ENCODE measurements around the gene NUP35.
"Not testable (repeated sequence)": the region's sequence is repeated elsewhere in the genome, so short reads cannot be mapped to it uniquely, and the experiment has no call there.

DNA sequence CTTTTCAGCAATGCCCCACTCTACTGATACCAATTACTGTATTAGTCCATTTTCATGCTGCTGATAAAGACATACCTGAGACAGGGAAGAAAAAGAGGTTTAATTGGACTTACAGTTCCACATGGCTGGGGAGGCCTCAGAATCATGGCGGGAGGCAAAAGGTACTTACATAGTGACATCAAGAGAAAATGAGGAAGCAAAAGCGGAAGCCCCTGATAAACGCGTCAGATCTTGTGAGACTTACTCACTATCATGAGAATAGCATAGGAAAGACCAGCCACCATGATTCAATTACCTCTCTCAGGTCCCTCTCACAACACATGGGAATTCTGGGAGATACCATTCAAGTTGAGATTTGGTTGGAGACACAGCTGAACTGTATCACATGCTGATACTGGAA, 30.5 kb downstream of the NUP35 start:
- TF ChIP-seq EP300 (IDR thresholded peaks at IDR 0.05) = not testable (repeated sequence)
- TF ChIP-seq, protein P1, sequence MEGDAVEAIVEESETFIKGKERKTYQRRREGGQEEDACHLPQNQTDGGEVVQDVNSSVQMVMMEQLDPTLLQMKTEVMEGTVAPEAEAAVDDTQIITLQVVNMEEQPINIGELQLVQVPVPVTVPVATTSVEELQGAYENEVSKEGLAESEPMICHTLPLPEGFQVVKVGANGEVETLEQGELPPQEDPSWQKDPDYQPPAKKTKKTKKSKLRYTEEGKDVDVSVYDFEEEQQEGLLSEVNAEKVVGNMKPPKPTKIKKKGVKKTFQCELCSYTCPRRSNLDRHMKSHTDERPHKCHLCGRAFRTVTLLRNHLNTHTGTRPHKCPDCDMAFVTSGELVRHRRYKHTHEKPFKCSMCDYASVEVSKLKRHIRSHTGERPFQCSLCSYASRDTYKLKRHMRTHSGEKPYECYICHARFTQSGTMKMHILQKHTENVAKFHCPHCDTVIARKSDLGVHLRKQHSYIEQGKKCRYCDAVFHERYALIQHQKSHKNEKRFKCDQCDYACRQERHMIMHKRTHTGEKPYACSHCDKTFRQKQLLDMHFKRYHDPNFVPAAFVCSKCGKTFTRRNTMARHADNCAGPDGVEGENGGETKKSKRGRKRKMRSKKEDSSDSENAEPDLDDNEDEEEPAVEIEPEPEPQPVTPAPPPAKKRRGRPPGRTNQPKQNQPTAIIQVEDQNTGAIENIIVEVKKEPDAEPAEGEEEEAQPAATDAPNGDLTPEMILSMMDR (IDR thresholded peaks at IDR 0.05) = not testable (repeated sequence)

Data from gastroesophageal sphincter (tissue), 3 donors.